K562 (cell line): ENCODE results near the gene USP48. TPM values are rescaled to one million over a fixed set of nuclear protein-coding genes. Genes with fewer than 3 reads are reported as not detected.
A peak's percentile ranks its signal among the peaks of the same experiment; 100 is the strongest.

ENCODE experiments used
- ARID2 ChIP-seq: fragments of 450-650 bp; IDR thresholded peaks from 2 replicates; pipeline ENCODE4 v1.6.1; 2017; ENCODE audit warnings: antibody characterized with exemption, mild to moderate bottlenecking
- ARID4B ChIP-seq: sonication (generic); formaldehyde crosslinking; IDR thresholded peaks from 2 replicates; pipeline ENCODE4 v1.8.0; 2022; ENCODE audit warnings: mild to moderate bottlenecking, missing genetic modification reagents
- ARNT ChIP-seq, 2 experiments: fragments of 450-650 bp; IDR thresholded peaks; 2 replicates each; pipeline ENCODE4 v1.6.1; 2016; ENCODE audit warnings: mild to moderate bottlenecking in 1 of 2
- ATF4 ChIP-seq: fragments of 450-650 bp; formaldehyde crosslinking; IDR thresholded peaks from 2 replicates; pipeline ENCODE4 v1.4.0; 2022; ENCODE audit warnings: mild to moderate bottlenecking, moderate library complexity
- CREB3L1 ChIP-seq: fragments of 450-650 bp; IDR thresholded peaks from 2 replicates; pipeline ENCODE4 v1.6.1; 2014; ENCODE audit warnings: low read depth, mild to moderate bottlenecking, moderate library complexity, borderline replicate concordance
- DPF2 ChIP-seq: fragments of 450-650 bp; IDR thresholded peaks from 2 replicates; pipeline ENCODE4 v1.6.1; 2016
- GATA2 ChIP-seq: sonication (generic); formaldehyde crosslinking; IDR thresholded peaks from 2 replicates; pipeline ENCODE4 v1.4.0; 2020; ENCODE audit warnings: mild to moderate bottlenecking, missing genetic modification reagents
- HIVEP1 ChIP-seq: fragments of 250-450 bp; sonication (Bioruptor Pico); IDR thresholded peaks from 2 replicates; pipeline ENCODE4 v1.4.0; 2020; ENCODE audit warnings: mild to moderate bottlenecking
- HMGN3 ChIP-seq: IDR thresholded peaks from 2 replicates; pipeline ENCODE4 v1.6.1; 2011; ENCODE audit warnings: borderline replicate concordance, low read depth, mild to moderate bottlenecking, mixed read lengths, low read length; ENCODE audit not compliant: insufficient read length; ENCODE audit errors: extremely low read depth
- KDM4B ChIP-seq, 2 experiments: fragments of 450-650 bp in 1 of 2; sonication (generic) in 1 of 2; IDR thresholded peaks; 2 replicates each; pipeline ENCODE4 v1.6.1; 2016 to 2017; ENCODE audit warnings: borderline replicate concordance in 2 of 2, antibody characterized with exemption in 1 of 2, low read depth in 1 of 2, mild to moderate bottlenecking in 1 of 2
- MTF1 ChIP-seq: fragments of 250-450 bp; sonication (Bioruptor Pico); IDR thresholded peaks from 2 replicates; pipeline ENCODE4 v1.9.0; 2021; ENCODE audit warnings: moderate library complexity, mild to moderate bottlenecking, inconsistent platforms, borderline replicate concordance
- NFIC ChIP-seq: fragments of 450-650 bp; IDR thresholded peaks from 2 replicates; pipeline ENCODE4 v1.6.1; 2017; ENCODE audit warnings: mild to moderate bottlenecking, inconsistent platforms
- PATZ1 ChIP-seq: fragments of 250-450 bp; sonication (Bioruptor Pico); IDR thresholded peaks from 2 replicates; pipeline ENCODE4 v1.5.0; 2020; ENCODE audit warnings: mild to moderate bottlenecking, borderline replicate concordance
- POLR2A ChIP-seq: fragments of 450-650 bp; conservative IDR thresholded peaks from 2 replicates; pipeline ENCODE4 v1.6.1; 2016
- POLR3A ChIP-seq: IDR thresholded peaks from 2 replicates; pipeline ENCODE4 v1.6.1; 2011; ENCODE audit warnings: borderline replicate concordance, mild to moderate bottlenecking, moderate library complexity; ENCODE audit not compliant: insufficient read length, insufficient read depth; ENCODE audit errors: extremely low read depth
- RAD21 ChIP-seq, 2 experiments: fragments of 250-450 bp in 1 of 2; fragments of 450-650 bp in 1 of 2; sonication (Bioruptor Pico) in 1 of 2; formaldehyde crosslinking in 1 of 2; IDR thresholded peaks in 1 of 2; conservative IDR thresholded peaks in 1 of 2; 2 replicates each; pipeline versions ENCODE4 v1.4.0 to v1.8.0; 2020 to 2022; ENCODE audit warnings: mild to moderate bottlenecking in 2 of 2, moderate library complexity in 1 of 2
- RB1 ChIP-seq: fragments of 450-650 bp; IDR thresholded peaks from 2 replicates; pipeline ENCODE4 v1.6.1; 2017; ENCODE audit warnings: low read depth, mild to moderate bottlenecking
- YBX1 ChIP-seq: fragments of 450-650 bp; IDR thresholded peaks from 2 replicates; pipeline ENCODE4 v1.7.1; 2016; ENCODE audit warnings: mild to moderate bottlenecking
- ZNF212 ChIP-seq: fragments of 450-650 bp; formaldehyde crosslinking; IDR thresholded peaks from 2 replicates; pipeline ENCODE4 v1.4.0; 2020; ENCODE audit warnings: mild to moderate bottlenecking
- polyA plus RNA-seq, 8 experiments: library from polyadenylated mRNA; depleted of rRNA in 4 of 8; stranded (reverse) in 5 of 8; unstranded in 3 of 8; fragments of >200 nt; fragmentation: Nextera tagmentation in 2 of 8; fragmentation: Illumina TruSeq in 1 of 8; extraction: Ambion mirVana in 2 of 8; extraction: Trizol in 1 of 8; gene quantifications; 2 replicates each; pipeline versions ENCODE4 v1.2.1 to v1.2.3, GENCODE V29; 2011 to 2014; ENCODE audit warnings: inconsistent platforms in 1 of 8, missing spikeins in 1 of 8
- total RNA-seq, 7 experiments: library from RNA; depleted of rRNA in 6 of 7; stranded (reverse); fragments of >200 nt in 6 of 7; fragmentation: Illumina TruSeq in 2 of 7; extraction: Trizol in 2 of 7; gene quantifications; 2 replicates each; pipeline versions ENCODE4 v1.2.1 to v1.2.3, GENCODE V29; 2011 to 2021; ENCODE audit warnings: low replicate concordance in 1 of 7

The USP48 gene
- total and polyA plus RNA-seq, 9 of the 15 experiments (the other 6 are each of a cell fraction or from before 2014, with no cell fraction given), result 23.3 to 123 (median 106) TPM

- no peak for TF ChIP-seq GATA2 (CRISPR knock-in tag)
- no peak; a peak in 1 of 4 replicates for TF ChIP-seq KDM4B (IDR thresholded peaks at IDR 0.05; ENCODE audit: borderline replicate concordance in 2 of 2, low read depth in 1 of 2)
- TF ChIP-seq POLR3A, result no peak
- TF ChIP-seq ARNT (IDR thresholded peaks at IDR 0.05), result peak; percentile 69 to 84; a peak in 3 of 4 replicates
- no peak for TF ChIP-seq RAD21 (CRISPR knock-in tag; conservative IDR thresholded peaks at IDR 0.05 in 1 of 2, IDR thresholded peaks at IDR 0.05 in 1 of 2)
- TF ChIP-seq HIVEP1 (CRISPR knock-in tag), result 0 out of 2 replicates have a peak, but pooled peaks have one; percentile 70
- no peak for TF ChIP-seq YBX1
- peak; percentile 26 for TF ChIP-seq DPF2
- TF ChIP-seq ZNF212 (CRISPR knock-in tag), result no peak
- TF ChIP-seq PATZ1 (CRISPR knock-in tag), result 0 out of 2 replicates have a peak, but pooled peaks have one; percentile 74
- TF ChIP-seq POLR2A, result peak; percentile 100
- TF ChIP-seq CREB3L1, result peak; percentile 100
- no peak for TF ChIP-seq MTF1
- no peak for TF ChIP-seq ATF4
- peak; percentile 77 for TF ChIP-seq NFIC
- no peak for TF ChIP-seq ARID2
- peak; percentile 99 for TF ChIP-seq ARID4B (CRISPR knock-in tag)
- peak; percentile 69 for TF ChIP-seq HMGN3
- TF ChIP-seq RB1, result peak; percentile 93
Measured at GRCh38 chr1:21782868-21783678, at the start of gene USP48 (continued).
